Spinal cord (tissue), 10 donors: Measurements from ENCODE around the gene SMIM32. TPM values are rescaled to one million over a fixed set of nuclear protein-coding genes. Genes with fewer than 3 reads are reported as not detected.

Experiments
- DNase-seq, 6 donors: peaks; one replicate each; pipeline versions ENCODE4 v3.0.0 to v3.0.0-alpha.2; 2013 to 2015; ENCODE audit warnings: low spot score in 6 of 6, low read depth in 4 of 6
- H3K27ac ChIP-seq: one replicate; pipeline ENCODE4 v1.5.1; 2013; ENCODE audit warnings: low read depth, low read length, control low read depth
- H3K27me3 ChIP-seq: one replicate; pipeline ENCODE4 v1.6.1; 2013; ENCODE audit warnings: low read length; ENCODE audit not compliant: control insufficient read depth, insufficient read depth
- H3K36me3 ChIP-seq: one replicate; pipeline ENCODE4 v1.6.1; 2013; ENCODE audit warnings: low read length; ENCODE audit not compliant: control insufficient read depth, insufficient read depth
- H3K4me1 ChIP-seq: one replicate; pipeline ENCODE4 v1.6.1; 2013; ENCODE audit warnings: low read length; ENCODE audit not compliant: control insufficient read depth, insufficient read depth
- H3K4me3 ChIP-seq: one replicate; pipeline ENCODE4 v1.5.1; 2013; ENCODE audit warnings: low read depth, low read length, control low read depth
- H3K9me3 ChIP-seq: one replicate; pipeline ENCODE4 v1.6.1; 2013; ENCODE audit warnings: low read length; ENCODE audit not compliant: control insufficient read depth, insufficient read depth
- WGBS: methylation state at CpG from one replicate; pipeline ENCODE4 v1.1.5; 2013; ENCODE audit warnings: missing lambda C conversion rate; ENCODE audit not compliant: insufficient coverage; 5-methylcytosine and 5-hydroxymethylcytosine counted together
- polyA plus RNA-seq, 2 donors: library from polyadenylated mRNA; unstranded; fragments of 120-200 nt; gene quantifications; one replicate each; pipeline ENCODE4 v1.2.1, GENCODE V29; 2013; ENCODE audit not compliant: insufficient read length in 2 of 2
- total RNA-seq, 2 donors: library from RNA; depleted of rRNA in 1 of 2; stranded (reverse); fragments of 120-200 nt in 1 of 2; fragments of >200 nt in 1 of 2; gene quantifications; one replicate each; pipeline versions ENCODE4 v1.2.3 to v1.2.4, GENCODE V29; 2013 to 2014
- donor health status: healthy.

The SMIM32 gene
- total and polyA plus RNA-seq, 4 donors, result 1.6 to 8.8 (median 5.1) TPM

DNA sequence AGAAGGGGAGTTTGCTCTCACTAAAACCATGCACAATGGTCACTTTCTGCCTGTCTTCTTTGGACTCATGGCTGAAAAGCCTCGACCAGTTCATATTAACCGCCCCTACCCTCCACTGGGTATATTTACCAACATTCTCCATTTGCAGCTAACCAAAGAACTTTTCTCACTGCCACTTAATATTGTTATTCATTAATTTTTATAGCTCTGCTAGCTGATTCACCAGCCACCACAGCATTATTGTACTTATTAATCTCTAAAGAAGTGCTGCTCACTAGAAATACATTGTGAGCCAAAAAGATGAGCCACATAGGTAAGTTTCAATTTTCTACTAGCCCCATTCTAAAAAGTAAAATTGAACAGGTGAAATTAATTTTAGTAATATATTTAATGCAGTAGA, 33.4 kb upstream of the SMIM32 start:
- no peak for DNase-seq
- H3K27me3 ChIP-seq, result no peaks in the 10 kb centered on the region
- H3K36me3 ChIP-seq, result no peaks in the 10 kb centered on the region
- no peak overlapping the region for H3K27ac ChIP-seq
- no CpG with 5 or more reads among the region's 2 CpGs for WGBS
- H3K4me1 ChIP-seq, result no peaks in the 10 kb centered on the region
- no peaks in the 10 kb centered on the region for H3K9me3 ChIP-seq
- H3K4me3 ChIP-seq, result no peak overlapping the region

DNA sequence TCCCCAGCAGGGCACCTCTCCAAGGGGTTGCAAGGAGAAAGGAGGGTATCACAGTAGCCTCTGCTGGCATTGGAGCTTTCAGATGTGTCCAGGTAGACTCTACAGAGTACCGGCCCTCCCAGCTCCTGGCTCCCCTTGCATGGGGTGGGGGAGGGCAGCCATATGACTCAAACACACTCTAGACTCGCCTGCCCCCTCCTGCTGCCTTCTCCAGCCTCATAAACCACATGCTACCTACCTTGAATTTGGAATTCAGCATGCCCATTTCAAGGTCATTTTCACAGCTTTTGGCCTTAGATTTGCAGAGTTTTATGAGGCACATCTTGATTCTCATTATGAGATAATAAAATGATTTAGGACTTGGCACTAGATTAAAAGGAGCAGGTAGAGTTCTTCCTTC, 32.8 kb upstream of the SMIM32 start:
- Histone ChIP-seq H3K4me3 (no peak overlapping the region), H3K36me3 (no peaks in the 10 kb centered on the region), H3K27ac (no peak overlapping the region), H3K27me3 (no peaks in the 10 kb centered on the region), H3K4me1 (no peaks in the 10 kb centered on the region), H3K9me3 (no peaks in the 10 kb centered on the region)
- DNase-seq, result no peak
- WGBS, result no CpG with 5 or more reads among the region's 2 CpGs

DNA sequence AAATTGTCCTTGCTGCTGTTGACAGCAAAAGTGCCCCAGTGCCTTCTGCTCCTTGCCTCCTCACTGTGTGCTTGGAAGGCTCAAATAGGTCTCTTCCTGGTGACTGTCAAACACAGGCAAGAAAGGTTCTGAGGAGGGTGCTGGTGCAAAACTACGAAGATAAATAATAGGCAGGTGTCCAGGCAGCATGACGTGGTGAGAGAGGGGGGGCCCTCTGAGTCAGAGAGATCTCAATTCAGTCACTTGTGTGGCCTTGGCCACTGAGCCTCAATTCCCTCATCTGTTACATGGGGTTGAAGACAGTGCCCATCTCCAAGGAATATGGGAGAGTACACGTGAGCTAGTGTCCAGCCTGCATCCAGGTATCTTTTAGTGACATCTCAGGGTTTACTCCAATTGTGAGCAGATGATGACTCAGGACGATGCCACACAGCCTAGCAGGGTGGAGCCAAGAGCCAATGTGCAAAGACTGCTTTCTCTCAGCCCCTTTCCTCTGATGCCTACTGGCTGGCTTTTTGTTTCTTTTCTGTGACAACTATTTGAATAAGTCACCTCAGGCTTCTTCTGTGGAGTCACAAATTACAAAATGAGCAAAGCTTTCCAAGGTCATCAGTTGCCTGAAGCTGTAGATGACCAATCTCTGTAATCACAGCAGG, 29.7 kb upstream of the SMIM32 start:
- Histone ChIP-seq H3K4me1 (no peaks in the 10 kb centered on the region), H3K36me3 (no peaks in the 10 kb centered on the region), H3K9me3 (no peaks in the 10 kb centered on the region), H3K4me3 (no peak overlapping the region), H3K27ac (no peak overlapping the region), H3K27me3 (no peaks in the 10 kb centered on the region)
- WGBS, result 81% methylated on average over 4 of the region's 4 CpGs
- no peak for DNase-seq

DNA sequence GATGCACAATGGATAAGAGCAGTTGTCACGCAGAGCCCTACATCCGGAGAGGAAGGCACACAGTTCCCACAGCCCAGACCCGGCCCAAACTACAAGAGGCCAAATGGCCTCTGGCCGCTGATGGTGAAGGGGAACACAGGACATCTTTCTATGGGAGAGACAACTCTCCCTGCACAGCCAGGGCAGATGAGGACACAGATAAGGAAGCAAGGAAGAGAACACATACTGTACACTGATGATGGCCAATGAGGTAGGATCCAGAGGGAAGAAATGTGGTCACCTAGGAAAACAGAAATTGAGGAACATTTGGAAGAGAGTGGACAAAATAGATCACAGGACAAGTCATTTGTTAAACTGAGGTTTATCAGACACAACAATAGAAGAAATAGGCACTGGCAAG, 28.4 kb upstream of the SMIM32 start:
- Histone ChIP-seq H3K4me1 (no peaks in the 10 kb centered on the region), H3K36me3 (no peaks in the 10 kb centered on the region), H3K4me3 (no peak overlapping the region), H3K9me3 (no peaks in the 10 kb centered on the region), H3K27me3 (no peaks in the 10 kb centered on the region), H3K27ac (no peak overlapping the region)
- no peak for DNase-seq
- 100% methylated on average over 3 of the region's 4 CpGs for WGBS

DNA sequence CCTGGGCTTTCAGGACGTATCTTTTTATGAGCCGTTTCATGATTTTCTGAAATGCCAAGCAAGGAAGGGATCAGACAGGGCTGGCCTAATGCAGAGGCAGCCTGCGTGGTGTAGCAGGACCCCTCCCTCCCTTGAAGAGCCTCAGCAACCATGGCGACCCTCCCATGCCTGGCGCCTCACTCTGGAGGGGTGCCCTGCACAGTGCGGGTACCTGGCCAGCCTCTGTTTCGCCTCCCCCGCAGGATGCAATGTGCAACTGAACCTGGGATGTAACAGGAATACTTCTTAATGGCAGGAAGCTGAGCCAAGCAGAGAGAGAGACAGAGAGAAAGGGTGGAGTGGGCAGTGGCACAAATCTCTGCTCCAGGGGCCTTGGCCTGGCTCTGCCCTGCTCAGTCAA, 23.3 kb upstream of the SMIM32 start:
- Histone ChIP-seq H3K4me3 (no peak overlapping the region), H3K9me3 (no peaks in the 10 kb centered on the region), H3K4me1 (no peaks in the 10 kb centered on the region), H3K36me3 (no peaks in the 10 kb centered on the region), H3K27ac (no peak overlapping the region), H3K27me3 (peaks cover 2% of the 10 kb centered on the region)
- 83% methylated on average over 8 of the region's 8 CpGs for WGBS
- no peak for DNase-seq

DNA sequence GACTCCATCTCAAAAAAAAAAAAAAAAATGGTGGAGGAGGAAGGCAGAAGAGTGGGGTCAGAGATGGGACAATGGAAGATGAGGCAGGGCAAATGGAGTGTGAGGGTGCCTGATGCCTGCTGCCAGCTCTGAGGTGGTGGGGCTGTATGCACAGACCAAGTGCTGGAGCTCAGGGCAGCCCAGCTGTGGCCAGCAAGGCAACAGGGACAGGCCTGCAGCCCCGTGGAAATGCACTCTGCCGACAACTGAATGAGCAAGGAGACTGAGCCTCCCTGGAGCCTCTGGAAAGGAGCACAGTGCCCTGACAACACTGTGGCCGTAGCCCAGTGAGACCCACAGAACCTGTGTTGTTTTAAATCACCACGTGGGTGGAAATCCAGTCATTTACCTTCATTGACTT, 22.9 kb upstream of the SMIM32 start:
- H3K9me3 ChIP-seq, result no peaks in the 10 kb centered on the region
- no peaks in the 10 kb centered on the region for H3K36me3 ChIP-seq
- DNase-seq, result no peak
- H3K4me1 ChIP-seq, result no peaks in the 10 kb centered on the region
- WGBS, result 89% methylated on average over 4 of the region's 4 CpGs
- no peak overlapping the region for H3K4me3 ChIP-seq
- H3K27ac ChIP-seq, result no peak overlapping the region
- H3K27me3 ChIP-seq, result peaks cover 2% of the 10 kb centered on the region

DNA sequence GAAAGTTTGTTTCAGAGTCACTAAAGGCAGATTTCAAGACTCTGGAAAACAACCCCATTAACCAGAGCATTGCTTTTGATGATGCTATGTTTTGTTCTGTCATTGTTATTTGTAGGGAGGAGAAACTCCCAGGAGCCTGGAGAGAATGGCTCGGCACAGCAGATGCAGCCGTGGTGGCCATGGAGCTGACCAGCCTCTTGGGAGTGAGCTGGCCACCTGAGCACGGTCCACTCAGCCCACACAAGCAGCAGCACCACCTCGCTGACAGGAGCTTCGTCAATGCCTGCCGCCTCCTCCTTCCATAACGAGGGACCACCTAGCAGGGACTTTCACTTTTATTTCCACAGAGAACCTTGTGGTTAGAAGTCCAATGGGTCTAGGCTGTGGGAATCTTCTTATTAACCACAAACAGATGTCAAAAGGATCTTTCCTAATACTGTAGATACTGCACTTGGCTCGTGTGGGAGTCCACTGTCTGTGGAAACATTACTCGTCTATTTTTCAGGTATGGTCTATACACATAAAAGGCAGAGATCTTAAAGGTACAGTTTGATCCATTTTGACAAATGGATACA, 21.0 kb upstream of the SMIM32 start:
- WGBS, result 60% methylated on average over 2 of the region's 9 CpGs
- Histone ChIP-seq H3K4me3 (no peak overlapping the region), H3K36me3 (no peaks in the 10 kb centered on the region), H3K27me3 (peaks cover 2% of the 10 kb centered on the region), H3K27ac (no peak overlapping the region), H3K4me1 (no peaks in the 10 kb centered on the region), H3K9me3 (no peaks in the 10 kb centered on the region)
- no peak for DNase-seq

DNA sequence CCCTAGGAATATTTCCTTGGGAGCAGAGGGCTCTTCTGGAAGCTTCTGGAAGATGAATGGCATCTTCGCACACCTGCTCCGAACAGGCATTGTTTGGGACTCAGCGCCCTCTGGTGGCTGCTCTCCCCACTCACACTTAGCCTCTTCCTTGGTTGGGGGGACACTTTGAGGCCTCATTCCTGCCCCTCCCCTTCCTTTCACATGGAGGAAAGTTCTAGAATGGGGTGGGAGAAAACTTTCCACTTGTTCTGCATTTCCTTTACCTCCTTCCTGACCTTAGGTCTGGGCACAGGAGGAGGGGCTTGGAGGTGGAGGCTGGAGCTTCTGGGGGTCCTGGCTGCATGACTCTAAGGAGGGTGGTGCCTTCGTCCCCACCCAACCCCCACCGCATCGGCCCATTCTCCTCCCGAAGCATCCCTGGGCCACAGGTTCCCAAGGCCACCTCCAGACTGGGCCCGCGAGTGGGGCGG, 19.3 kb upstream of the SMIM32 start:
- no peak overlapping the region for H3K4me3 ChIP-seq
- peaks cover 2% of the 10 kb centered on the region for H3K27me3 ChIP-seq
- H3K4me1 ChIP-seq, result no peaks in the 10 kb centered on the region
- 19% methylated on average over 3 of the region's 10 CpGs for WGBS
- H3K27ac ChIP-seq, result no peak overlapping the region
- H3K36me3 ChIP-seq, result peaks cover 2% of the 10 kb centered on the region
- peak in 2 of 6 donors; percentile 68 to 86 for DNase-seq
- no peaks in the 10 kb centered on the region for H3K9me3 ChIP-seq

DNA sequence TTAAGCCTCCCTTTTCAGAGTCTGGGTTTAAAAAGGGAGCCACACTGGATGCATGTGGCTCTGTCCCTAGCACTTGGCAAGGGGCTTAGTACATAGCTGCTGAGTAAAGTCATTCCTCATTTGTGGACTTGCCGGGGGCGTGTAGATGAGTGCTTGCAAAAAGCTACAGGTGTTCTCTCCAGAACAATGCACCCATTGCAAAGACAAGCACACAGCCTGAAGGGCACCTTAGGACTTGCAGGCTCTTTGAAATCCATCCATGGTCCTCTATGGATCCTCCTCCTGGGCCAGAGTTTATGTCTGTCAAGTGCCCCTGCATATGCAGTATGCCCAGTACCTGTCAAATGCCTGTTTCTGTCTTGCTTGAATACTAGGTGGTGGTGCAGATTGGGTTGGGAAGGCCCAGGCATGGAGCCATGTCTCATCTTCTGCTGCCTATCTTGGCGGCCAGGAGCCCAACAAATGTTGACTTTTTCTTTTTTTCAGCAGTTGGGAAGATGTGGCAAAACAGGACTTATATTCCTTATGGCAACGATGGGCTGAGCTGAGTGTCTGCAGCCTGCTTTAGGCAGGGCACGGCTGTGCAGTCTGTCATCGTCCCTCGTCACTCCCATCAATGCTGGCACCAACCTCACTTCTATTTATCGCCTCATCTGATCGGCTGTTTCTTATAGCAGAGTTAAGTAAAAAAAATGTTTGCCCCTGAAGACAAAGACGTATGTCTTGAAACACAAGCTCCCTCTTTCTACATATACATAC, 18.5 kb upstream of the SMIM32 start:
- 93% methylated on average over 3 of the region's 10 CpGs for WGBS
- peak in 1 of 6 donors; percentile 81 for DNase-seq
- H3K36me3 ChIP-seq, result peaks cover 2% of the 10 kb centered on the region
- peaks cover 2% of the 10 kb centered on the region for H3K27me3 ChIP-seq
- no peak overlapping the region for H3K4me3 ChIP-seq
- no peaks in the 10 kb centered on the region for H3K9me3 ChIP-seq
- H3K27ac ChIP-seq, result no peak overlapping the region
- no peaks in the 10 kb centered on the region for H3K4me1 ChIP-seq
